ENCODE results near the gene LRRC58. TPM values are rescaled to one million over a fixed set of nuclear protein-coding genes. Genes with fewer than 3 reads are reported as not detected.

LRRC58 gene
- total RNA-seq, 2 donors from 2014 or later = 20.2 to 21.8 TPM

DNA sequence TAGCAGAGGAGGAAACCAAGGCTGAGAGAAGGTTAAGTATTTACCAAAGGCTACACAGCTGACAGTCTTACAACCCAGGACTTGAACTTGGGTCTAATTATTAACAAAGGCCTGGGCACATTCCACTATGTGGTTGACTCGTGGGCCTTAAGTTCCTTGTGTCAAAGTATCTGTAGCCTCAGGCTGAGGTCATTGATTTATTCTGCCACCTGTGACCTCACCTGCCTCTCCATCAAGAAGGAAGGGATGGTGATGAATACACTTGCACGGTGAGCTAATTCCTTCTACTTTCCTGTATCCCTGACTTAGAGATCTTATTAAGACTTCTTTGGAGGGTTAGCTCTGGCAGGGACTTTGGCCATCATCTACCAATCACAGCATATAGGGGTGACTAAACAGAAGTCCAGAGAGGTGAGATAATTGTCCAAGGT lies 19.9 kb upstream of the LRRC58 start:
- H3K27ac ChIP-seq = no peak overlapping the region
- no peak overlapping the region for H3K4me3 ChIP-seq
- DNase-seq (peak in 3 of 4 donors; percentile 11 to 16 (median 16)), ATAC-seq (peak; percentile 74)
- intact Hi-C loops (cut with DNase I) = no loop called here
- no peaks in the 10 kb centered on the region for H3K4me1 ChIP-seq
- no peak for TF ChIP-seq POLR2A (IDR thresholded peaks at IDR 0.05)
- TF ChIP-seq, protein P1, sequence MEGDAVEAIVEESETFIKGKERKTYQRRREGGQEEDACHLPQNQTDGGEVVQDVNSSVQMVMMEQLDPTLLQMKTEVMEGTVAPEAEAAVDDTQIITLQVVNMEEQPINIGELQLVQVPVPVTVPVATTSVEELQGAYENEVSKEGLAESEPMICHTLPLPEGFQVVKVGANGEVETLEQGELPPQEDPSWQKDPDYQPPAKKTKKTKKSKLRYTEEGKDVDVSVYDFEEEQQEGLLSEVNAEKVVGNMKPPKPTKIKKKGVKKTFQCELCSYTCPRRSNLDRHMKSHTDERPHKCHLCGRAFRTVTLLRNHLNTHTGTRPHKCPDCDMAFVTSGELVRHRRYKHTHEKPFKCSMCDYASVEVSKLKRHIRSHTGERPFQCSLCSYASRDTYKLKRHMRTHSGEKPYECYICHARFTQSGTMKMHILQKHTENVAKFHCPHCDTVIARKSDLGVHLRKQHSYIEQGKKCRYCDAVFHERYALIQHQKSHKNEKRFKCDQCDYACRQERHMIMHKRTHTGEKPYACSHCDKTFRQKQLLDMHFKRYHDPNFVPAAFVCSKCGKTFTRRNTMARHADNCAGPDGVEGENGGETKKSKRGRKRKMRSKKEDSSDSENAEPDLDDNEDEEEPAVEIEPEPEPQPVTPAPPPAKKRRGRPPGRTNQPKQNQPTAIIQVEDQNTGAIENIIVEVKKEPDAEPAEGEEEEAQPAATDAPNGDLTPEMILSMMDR (IDR thresholded peaks at IDR 0.05) = no peak
- WGBS, 2 donors = 11 to 12% methylated on average over 2 of the region's 2 CpGs
- H3K9me3 ChIP-seq = no peaks in the 10 kb centered on the region
- no peaks in the 10 kb centered on the region for H3K36me3 ChIP-seq (replicated peaks in 1 of 2; ENCODE audit: insufficient read depth in 1 of 2, low read depth in 2 of 2)
- H3K27me3 ChIP-seq = no peaks in the 10 kb centered on the region

DNA sequence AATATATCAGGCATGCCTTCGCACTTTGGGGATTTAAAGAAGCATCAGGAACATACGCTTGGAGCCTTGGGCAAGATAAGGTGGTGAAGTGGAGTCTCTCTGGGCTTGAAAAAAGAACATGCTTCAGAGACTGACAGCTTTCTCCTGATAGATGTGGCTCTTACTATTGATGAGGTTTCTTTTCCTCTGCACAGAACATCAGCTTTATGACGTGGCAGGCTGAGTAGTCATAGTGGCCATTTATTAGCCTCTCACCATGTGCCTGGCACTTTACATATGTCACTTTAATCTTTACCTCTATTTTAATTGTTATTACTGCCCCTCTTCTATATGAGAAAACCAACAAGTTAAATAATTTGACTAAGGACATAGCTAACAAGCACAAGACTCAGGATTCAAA lies 19.0 kb upstream of the LRRC58 start:
- DNase-seq (no peak), ATAC-seq (no peak)
- H3K4me3 ChIP-seq = no peak overlapping the region
- intact Hi-C loops (cut with DNase I) = no loop called here
- WGBS, 2 donors = 57 to 60% methylated on average over 3 of the region's 3 CpGs
- H3K36me3 ChIP-seq (replicated peaks in 1 of 2; ENCODE audit: insufficient read depth in 1 of 2, low read depth in 2 of 2) = no peaks in the 10 kb centered on the region
- no peaks in the 10 kb centered on the region for H3K9me3 ChIP-seq
- H3K27ac ChIP-seq = no peak overlapping the region
- no peaks in the 10 kb centered on the region for H3K27me3 ChIP-seq
- H3K4me1 ChIP-seq = no peaks in the 10 kb centered on the region
- TF ChIP-seq, protein P1 (IDR thresholded peaks at IDR 0.05) = no peak
- TF ChIP-seq POLR2A (IDR thresholded peaks at IDR 0.05) = no peak

DNA sequence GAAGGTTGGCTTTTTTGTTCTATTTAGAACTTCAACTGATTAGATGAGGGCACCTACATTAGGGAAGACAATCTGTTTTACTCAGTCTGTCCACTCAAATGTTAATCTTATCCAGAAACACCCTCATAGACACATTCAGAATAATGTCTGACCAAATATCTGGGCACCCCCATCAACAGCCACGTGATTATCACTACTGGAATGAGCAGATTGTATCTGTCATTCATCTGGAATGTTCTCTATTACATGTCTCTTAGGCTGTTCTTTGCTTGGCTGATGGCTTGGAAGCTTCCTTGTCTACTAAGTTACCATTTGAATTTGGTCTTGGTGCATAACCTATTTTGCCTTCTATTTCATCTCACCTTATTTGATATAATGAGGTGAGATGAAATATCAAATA lies 15.7 kb upstream of the LRRC58 start:
- 0 to 13% methylated on average over 1 of the region's 1 CpG for WGBS, 2 donors
- H3K27ac ChIP-seq = no peak overlapping the region
- no peaks in the 10 kb centered on the region for H3K36me3 ChIP-seq (replicated peaks in 1 of 2; ENCODE audit: insufficient read depth in 1 of 2, low read depth in 2 of 2)
- no peak for ATAC-seq
- H3K4me1 ChIP-seq = no peaks in the 10 kb centered on the region
- no peak for TF ChIP-seq POLR2A (IDR thresholded peaks at IDR 0.05)
- TF ChIP-seq, protein P1 (IDR thresholded peaks at IDR 0.05) = no peak
- intact Hi-C loops (cut with DNase I) = no loop called here
- H3K27me3 ChIP-seq = no peaks in the 10 kb centered on the region
- no peaks in the 10 kb centered on the region for H3K9me3 ChIP-seq
- no peak for DNase-seq
- no peak overlapping the region for H3K4me3 ChIP-seq

DNA sequence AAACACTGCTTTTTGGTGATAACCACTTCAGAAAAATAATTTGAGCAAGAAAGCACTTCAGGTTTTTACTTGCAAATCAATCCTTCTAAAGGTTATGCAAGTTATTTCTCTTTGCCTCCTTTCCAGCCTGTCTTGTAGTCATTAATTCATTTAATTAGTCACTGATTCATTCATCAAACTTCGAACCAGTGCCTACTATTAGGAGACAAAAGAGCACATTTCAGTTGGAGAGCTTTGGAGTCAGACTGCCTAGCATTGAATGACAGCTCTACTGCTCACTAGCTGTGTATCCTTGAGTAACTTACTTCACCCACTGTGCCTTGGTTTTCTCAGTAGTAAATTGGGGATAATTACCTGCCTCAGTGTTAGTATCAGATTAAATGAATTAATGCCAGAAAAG lies 14.9 kb upstream of the LRRC58 start:
- Histone ChIP-seq H3K9me3 (no peaks in the 10 kb centered on the region), H3K4me1 (no peaks in the 10 kb centered on the region), H3K4me3 (no peak overlapping the region), H3K36me3 (replicated peaks in 1 of 2; ENCODE audit: insufficient read depth in 1 of 2, low read depth in 2 of 2) (no peaks in the 10 kb centered on the region), H3K27ac (no peak overlapping the region), H3K27me3 (no peaks in the 10 kb centered on the region)
- DNase-seq = no peak
- TF ChIP-seq, protein P1 (IDR thresholded peaks at IDR 0.05) = no peak
- no peak for TF ChIP-seq POLR2A (IDR thresholded peaks at IDR 0.05)
- WGBS, 2 donors = 16 to 30% methylated on average over 1 of the region's 1 CpG
- no peak for ATAC-seq
- intact Hi-C loops (cut with DNase I) = no loop called here

DNA sequence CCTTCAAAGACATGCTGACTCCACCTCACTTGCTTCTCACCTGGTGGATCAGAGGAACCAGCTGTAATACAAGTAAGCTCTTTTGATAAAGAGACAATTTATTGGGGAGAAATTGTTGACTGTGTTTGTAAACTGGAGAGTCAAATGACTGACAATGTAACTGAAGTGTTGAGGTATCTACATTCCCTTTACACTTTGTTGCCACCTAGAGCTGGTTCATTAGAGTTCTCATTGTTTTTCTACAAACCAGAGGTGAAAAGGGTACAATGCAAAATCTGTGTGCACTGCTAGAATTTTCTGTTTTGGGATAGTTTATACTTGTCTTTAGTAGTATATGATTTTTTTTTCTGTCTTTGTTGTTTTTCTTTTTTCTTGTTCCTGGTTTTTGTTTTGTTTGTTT lies 8.7 kb upstream of the LRRC58 start:
- ATAC-seq = no peak
- TF ChIP-seq POLR2A (IDR thresholded peaks at IDR 0.05) = no peak
- TF ChIP-seq, protein P1 (IDR thresholded peaks at IDR 0.05) = peak in 1 of 7 experiments; percentile 11

More for the DNA sequence above, 8.7 kb upstream of the LRRC58 start:
- Histone ChIP-seq H3K27ac (no peak overlapping the region), H3K27me3 (no peaks in the 10 kb centered on the region), H3K4me3 (no peak overlapping the region), H3K9me3 (no peaks in the 10 kb centered on the region), H3K4me1 (no peaks in the 10 kb centered on the region), H3K36me3 (replicated peaks in 1 of 2; ENCODE audit: insufficient read depth in 1 of 2, low read depth in 2 of 2) (no peaks in the 10 kb centered on the region)
- DNase-seq = no peak
- intact Hi-C loops (cut with DNase I) = no loop called here
